Left colon (tissue), 2 donors: Measurements from ENCODE around the gene ZNF790. TPM values are rescaled to one million over a fixed set of nuclear protein-coding genes. Genes with fewer than 3 reads are reported as not detected.
"Not testable (repeated sequence)": the region's sequence is repeated elsewhere in the genome, so short reads cannot be mapped to it uniquely, and the experiment has no call there.

ENCODE experiments used
- ATAC-seq: fragments of 200-7000 bp; cut with Tn5 transposase; one replicate; pipeline ENCODE4 v1.9.1; 2020; ENCODE audit warnings: mild to moderate bottlenecking, moderate library complexity
- DNase-seq, 2 donors: peaks; one replicate each; pipeline ENCODE4 v3.0.0-alpha.2; 2020
- intact Hi-C, 2 donors: fragments of 100-400 bp; cut with DNase I in 1 of 2; cut with micrococcal nuclease in 1 of 2; formaldehyde crosslinking; loops; one replicate each; pipeline versions ENCODE4 v1.11.2 to v1.14.0; 2022; cut with DNase I, micrococcal nuclease
- long read RNA-seq: library from polyadenylated mRNA; unstranded; transcript quantifications from one replicate; pipeline ENCODE4 v2.0.0, GENCODE V29; 2021
- total RNA-seq, 2 donors: library from RNA; stranded (reverse); fragmentation: NEBNext Ultra II Directional; extraction: Animal tissue kit (Norgen Biotek cat#: 25700); gene quantifications; one replicate each; pipeline ENCODE4 v1.2.1, GENCODE V29; 2021
- donor health status: DM: no; HTN: no; CAD: no.
- donor health status: DM: yes; HTN: yes; CAD: no.

Gene ZNF790
- 1 to 10 TPM; 3.3 to 5.2 TPM for total RNA-seq
- long read RNA-seq: 0 reads

- DNase-seq: peak; percentile 88 to 90
- intact Hi-C loops: no loop called here
- ATAC-seq: peak; percentile 99
These were observed at the start of gene ZNF790 for GRCh38 chr19:36837906-36838783. Gene ZNF790 (minus strand): TSS chr19:36838387. CDS start chr19:36825619, 12,768 bp downstream.

- ATAC-seq (no peak), DNase-seq (no peak)
These were observed 39.1 kb upstream of the ZNF790 start for GRCh38 chr19:36876993-36877938.

GRCh38 chr19:36851898-36852297, 13.7 kb upstream of the ZNF790 start:
- DNase-seq (no peak), ATAC-seq (no peak)
- intact Hi-C loops: no loop called here

More at GRCh38 chr19:36876993-36877938, 39.1 kb upstream of the ZNF790 start:
- intact Hi-C loops: no loop called here

GRCh38 chr19:36850559-36851442, 12.6 kb upstream of the ZNF790 start, which contains the start of gene ZNF345:
Gene ZNF345 (plus strand): TSS chr19:36850876. CDS start chr19:36876831, 25,955 bp downstream.
- intact Hi-C loops: no loop called here
- peak; percentile 95 for ATAC-seq

GRCh38 chr19:36849701-36850558, 11.7 kb upstream of the ZNF790 start:
- ATAC-seq (peak; percentile 95), DNase-seq (peak; percentile 92 to 93)
- intact Hi-C loops: no loop called here

More at GRCh38 chr19:36850559-36851442, 12.6 kb upstream of the ZNF790 start, which contains the start of gene ZNF345:
- peak; percentile 89 to 92 for DNase-seq

- DNase-seq (no peak), ATAC-seq (no peak)
- intact Hi-C loops: no loop called here
These were observed 9.8 kb upstream of the ZNF790 start for GRCh38 chr19:36847968-36848367.

GRCh38 chr19:36838784-36839324, 667 bp upstream of the ZNF790 start:
- intact Hi-C loops: no loop called here
- DNase-seq (no peak), ATAC-seq (no peak)

- DNase-seq (peak in 1 of 2 donors; percentile 8), ATAC-seq (peak; percentile 1)
- intact Hi-C loops: no loop called here
These were observed 846 bp downstream of the ZNF790 start for GRCh38 chr19:36837176-36837905.

- DNase-seq: no peak
- no peak for ATAC-seq
- intact Hi-C loops: no loop called here
These were observed 4.8 kb downstream of the ZNF790 start for GRCh38 chr19:36833430-36833829.

- intact Hi-C loops: no loop called here
These were observed 16.4 kb downstream of the ZNF790 start for GRCh38 chr19:36821758-36822157.

GRCh38 chr19:36819130-36819630, 19.0 kb downstream of the ZNF790 start:
- DNase-seq (no peak), ATAC-seq (no peak)
- intact Hi-C loops: no loop called here

More at GRCh38 chr19:36821758-36822157, 16.4 kb downstream of the ZNF790 start:
- ATAC-seq: no peak
- no peak for DNase-seq

- no peak for ATAC-seq
- intact Hi-C loops: no loop called here
- DNase-seq: no peak
These were observed 31.2 kb downstream of the ZNF790 start for GRCh38 chr19:36807029-36807428.

GRCh38 chr19:36805364-36805763, 32.8 kb downstream of the ZNF790 start:
- intact Hi-C loops: no loop called here
- ATAC-seq (no peak), DNase-seq (no peak)

GRCh38 chr19:36797786-36798108, 40.4 kb downstream of the ZNF790 start:
- ATAC-seq (no peak), DNase-seq (no peak)
- intact Hi-C loops: no loop called here

GRCh38 chr19:36796714-36796992, 41.5 kb downstream of the ZNF790 start:
- no peak for DNase-seq
- ATAC-seq: no peak
- intact Hi-C loops: no loop called here

- DNase-seq, intact Hi-C loops: not testable (repeated sequence)
- ATAC-seq: peak; percentile 90
These were observed 46.6 kb downstream of the ZNF790 start for GRCh38 chr19:36791420-36792141.
